Esophagus muscularis mucosa (tissue), 4 donors: ENCODE results near the gene CRTC1.

Source experiments
- CTCF ChIP-seq, 3 experiments: fragments of 200-600 bp in 2 of 3; fragments of 450-650 bp in 1 of 3; sonication (generic) in 2 of 3; IDR thresholded peaks; one replicate each; pipeline ENCODE4 v1.5.1; 2017 to 2019; ENCODE audit warnings: antibody characterized with exemption in 3 of 3, mild to moderate bottlenecking in 2 of 3, moderate library complexity in 1 of 3
- EP300 ChIP-seq: sonication (generic); formaldehyde crosslinking; IDR thresholded peaks from one replicate; pipeline ENCODE4 v1.6.1; 2017; ENCODE audit warnings: antibody characterized with exemption
- POLR2A ChIP-seq: fragments of 450-650 bp; IDR thresholded peaks from one replicate; pipeline ENCODE4 v1.6.1; 2017; ENCODE audit warnings: antibody characterized with exemption, moderate library complexity, mild to moderate bottlenecking, low read depth
- POLR2AphosphoS5 ChIP-seq, 2 donors: sonication (generic); formaldehyde crosslinking; IDR thresholded peaks; one replicate each; pipeline ENCODE4 v1.6.1; 2017; ENCODE audit warnings: antibody characterized with exemption in 2 of 2

- TF ChIP-seq POLR2AphosphoS5 (IDR thresholded peaks at IDR 0.05) (no peak), CTCF (IDR thresholded peaks at IDR 0.05) (no peak), POLR2A (no peak), EP300 (no peak)
Measured at GRCh38 chr19:18754501-18754900, 71.0 kb downstream of the CRTC1 start.
